ENCODE data around the gene LMAN2L.

Gene LMAN2L

GRCh38 chr2:96701636-96702035 is 38.2 kb downstream of the LMAN2L start:
- no peak for DNase-seq (ENCODE audit: low read depth in 1 of 2, low spot score in 1 of 2)
- TF ChIP-seq SPI1 (IDR thresholded peaks at IDR 0.05; ENCODE audit: borderline replicate concordance, low read depth) (no peak), REST (IDR thresholded peaks at IDR 0.05; ENCODE audit: insufficient replicate concordance, low read depth) (no peak), POLR2AphosphoS5 (IDR thresholded peaks at IDR 0.05; ENCODE audit: low read depth) (no peak)
- H3K27ac ChIP-seq (replicated peaks) = no peak overlapping the region
- H3K27me3 ChIP-seq (ENCODE audit: insufficient read depth, poor library complexity, severe bottlenecking) = no peaks in the 10 kb centered on the region
- H3K4me3 ChIP-seq (replicated peaks; ENCODE audit: insufficient read depth, low read length) = no peak overlapping the region

GRCh38 chr2:96700086-96700485 is 39.8 kb downstream of the LMAN2L start:
- Histone ChIP-seq H3K27me3 (ENCODE audit: insufficient read depth, poor library complexity, severe bottlenecking) (no peaks in the 10 kb centered on the region), H3K27ac (replicated peaks) (no peak overlapping the region), H3K4me3 (replicated peaks; ENCODE audit: insufficient read depth, low read length) (no peak overlapping the region)
- no peak for DNase-seq (ENCODE audit: low read depth in 1 of 2, low spot score in 1 of 2)
- TF ChIP-seq GABPA (IDR thresholded peaks at IDR 0.05; ENCODE audit: low read depth) = no peak
- TF ChIP-seq REST (IDR thresholded peaks at IDR 0.05; ENCODE audit: insufficient replicate concordance, low read depth) = no peak
- no peak for TF ChIP-seq SPI1 (IDR thresholded peaks at IDR 0.05; ENCODE audit: borderline replicate concordance, low read depth)
- TF ChIP-seq, protein P1, sequence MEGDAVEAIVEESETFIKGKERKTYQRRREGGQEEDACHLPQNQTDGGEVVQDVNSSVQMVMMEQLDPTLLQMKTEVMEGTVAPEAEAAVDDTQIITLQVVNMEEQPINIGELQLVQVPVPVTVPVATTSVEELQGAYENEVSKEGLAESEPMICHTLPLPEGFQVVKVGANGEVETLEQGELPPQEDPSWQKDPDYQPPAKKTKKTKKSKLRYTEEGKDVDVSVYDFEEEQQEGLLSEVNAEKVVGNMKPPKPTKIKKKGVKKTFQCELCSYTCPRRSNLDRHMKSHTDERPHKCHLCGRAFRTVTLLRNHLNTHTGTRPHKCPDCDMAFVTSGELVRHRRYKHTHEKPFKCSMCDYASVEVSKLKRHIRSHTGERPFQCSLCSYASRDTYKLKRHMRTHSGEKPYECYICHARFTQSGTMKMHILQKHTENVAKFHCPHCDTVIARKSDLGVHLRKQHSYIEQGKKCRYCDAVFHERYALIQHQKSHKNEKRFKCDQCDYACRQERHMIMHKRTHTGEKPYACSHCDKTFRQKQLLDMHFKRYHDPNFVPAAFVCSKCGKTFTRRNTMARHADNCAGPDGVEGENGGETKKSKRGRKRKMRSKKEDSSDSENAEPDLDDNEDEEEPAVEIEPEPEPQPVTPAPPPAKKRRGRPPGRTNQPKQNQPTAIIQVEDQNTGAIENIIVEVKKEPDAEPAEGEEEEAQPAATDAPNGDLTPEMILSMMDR (IDR thresholded peaks at IDR 0.05; ENCODE audit: insufficient read depth, low read length) = no peak
- TF ChIP-seq POLR2AphosphoS5 (IDR thresholded peaks at IDR 0.05; ENCODE audit: low read depth) = no peak

DNA sequence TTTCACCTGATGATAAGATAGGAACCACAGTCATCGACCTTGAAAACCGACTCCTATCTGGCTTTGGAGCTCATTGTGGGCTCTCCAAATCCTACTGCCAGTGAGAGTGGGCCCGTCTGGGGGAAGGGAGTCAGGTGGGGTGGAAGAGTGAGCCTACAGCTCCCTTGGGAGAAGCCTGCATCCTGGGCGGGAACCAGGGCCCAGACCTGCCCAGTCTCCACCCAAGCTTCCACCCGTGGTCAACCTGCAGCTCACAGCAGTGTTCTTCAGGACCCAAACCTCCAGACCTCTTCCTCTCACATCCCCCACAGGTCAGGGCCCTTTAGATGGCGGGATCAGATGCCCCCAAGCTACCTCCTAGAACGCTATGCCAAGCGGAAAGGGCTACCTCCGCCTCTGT is 40.2 kb downstream of the LMAN2L start:
- no peaks in the 10 kb centered on the region for H3K27me3 ChIP-seq (ENCODE audit: insufficient read depth, poor library complexity, severe bottlenecking)
- no peak overlapping the region for H3K27ac ChIP-seq (replicated peaks)
- H3K4me3 ChIP-seq (replicated peaks; ENCODE audit: insufficient read depth, low read length) = no peak overlapping the region
- DNase-seq (ENCODE audit: low read depth in 1 of 2, low spot score in 1 of 2) = no peak
- TF ChIP-seq, protein P1 (IDR thresholded peaks at IDR 0.05; ENCODE audit: insufficient read depth, low read length) = no peak
- TF ChIP-seq GABPA (IDR thresholded peaks at IDR 0.05; ENCODE audit: low read depth) (no peak), REST (IDR thresholded peaks at IDR 0.05; ENCODE audit: insufficient replicate concordance, low read depth) (no peak), SPI1 (IDR thresholded peaks at IDR 0.05; ENCODE audit: borderline replicate concordance, low read depth) (no peak), POLR2AphosphoS5 (IDR thresholded peaks at IDR 0.05; ENCODE audit: low read depth) (no peak)
